Measurements from ENCODE around the gene FBN3.
"Not testable (repeated sequence)": the region's sequence is repeated elsewhere in the genome, so short reads cannot be mapped to it uniquely, and the experiment has no call there.

Gene FBN3

GRCh38 chr19:8149261-8150094 lies at the start of gene FBN3:
TSS of gene FBN3 (minus strand) at chr19:8149592. CDS start at chr19:8147480, 2,112 bp downstream.
- DNase-seq (ENCODE audit: low read depth, low spot score), result no peak

- DNase-seq (ENCODE audit: low read depth, low spot score), result no peak
Measured at GRCh38 chr19:8196271-8196927, 47.0 kb upstream of the FBN3 start.

- DNase-seq (ENCODE audit: low read depth, low spot score), result no peak
Measured at GRCh38 chr19:8194528-8195267, 45.3 kb upstream of the FBN3 start.

GRCh38 chr19:8192221-8192820 lies 42.9 kb upstream of the FBN3 start:
- DNase-seq (ENCODE audit: low read depth, low spot score), result no peak

GRCh38 chr19:8185343-8186068 lies 36.1 kb upstream of the FBN3 start:
- DNase-seq (ENCODE audit: low read depth, low spot score), result no peak

- no peak for DNase-seq (ENCODE audit: low read depth, low spot score)
Measured at GRCh38 chr19:8184274-8184673, 34.9 kb upstream of the FBN3 start.

- DNase-seq (ENCODE audit: low read depth, low spot score), result no peak
Measured at GRCh38 chr19:8180018-8180417, 30.6 kb upstream of the FBN3 start.

GRCh38 chr19:8174706-8175105 lies 25.3 kb upstream of the FBN3 start:
- no peak for DNase-seq (ENCODE audit: low read depth, low spot score)

- no peak for DNase-seq (ENCODE audit: low read depth, low spot score)
Measured at GRCh38 chr19:8168537-8168936, 19.1 kb upstream of the FBN3 start.

GRCh38 chr19:8167985-8168384 lies 18.6 kb upstream of the FBN3 start:
- DNase-seq (ENCODE audit: low read depth, low spot score), result no peak

GRCh38 chr19:8163759-8164158 lies 14.4 kb upstream of the FBN3 start:
- no peak for DNase-seq (ENCODE audit: low read depth, low spot score)

- DNase-seq (ENCODE audit: low read depth, low spot score), result no peak
Measured at GRCh38 chr19:8161135-8161646, 11.8 kb upstream of the FBN3 start.

GRCh38 chr19:8159322-8159721 lies 9.9 kb upstream of the FBN3 start:
- DNase-seq (ENCODE audit: low read depth, low spot score), result not testable (repeated sequence)

GRCh38 chr19:8158411-8159074 lies 9.2 kb upstream of the FBN3 start:
- DNase-seq (ENCODE audit: low read depth, low spot score), result peak; percentile 43

- no peak for DNase-seq (ENCODE audit: low read depth, low spot score)
Measured at GRCh38 chr19:8155318-8155717, 5.9 kb upstream of the FBN3 start.

- DNase-seq (ENCODE audit: low read depth, low spot score), result not testable (repeated sequence)
Measured at GRCh38 chr19:8154014-8154413, 4.6 kb upstream of the FBN3 start.

- no peak for DNase-seq (ENCODE audit: low read depth, low spot score)
Measured at GRCh38 chr19:8151767-8152035, 2.3 kb upstream of the FBN3 start.

- DNase-seq (ENCODE audit: low read depth, low spot score), result no peak
Measured at GRCh38 chr19:8150998-8151766, 1.8 kb upstream of the FBN3 start.

GRCh38 chr19:8150178-8150865 lies 930 bp upstream of the FBN3 start:
- DNase-seq (ENCODE audit: low read depth, low spot score), result no peak

All from smooth muscle cell of the brain vasculature (primary cell).